Fibroblast of pulmonary artery (primary cell): Measurements from ENCODE around the gene ILF2.
"Not testable (repeated sequence)": the region's sequence is repeated elsewhere in the genome, so short reads cannot be mapped to it uniquely, and the experiment has no call there.

Experiments used
- DNase-seq: peaks from one replicate; pipeline ENCODE4 v3.0.0-alpha.2; 2010; ENCODE audit warnings: low read depth
- H3K4me3 ChIP-seq: replicated peaks from 2 replicates; pipeline ENCODE4 v1.5.1; 2011; ENCODE audit warnings: low read depth, mild to moderate bottlenecking, control low read depth, low read length, moderate library complexity
- TF ChIP-seq, protein P1 (sequence below): IDR thresholded peaks from 2 replicates; pipeline ENCODE4 v1.5.1; 2011; ENCODE audit warnings: mild to moderate bottlenecking, control low read depth, low read length, inconsistent platforms; ENCODE audit errors: missing control alignments

Gene ILF2

GRCh38 chr1:153679337-153680119 is 8.7 kb upstream of the ILF2 start:
- peak overlapping the region; percentile 67 for H3K4me3 ChIP-seq
- TF ChIP-seq, protein P1, sequence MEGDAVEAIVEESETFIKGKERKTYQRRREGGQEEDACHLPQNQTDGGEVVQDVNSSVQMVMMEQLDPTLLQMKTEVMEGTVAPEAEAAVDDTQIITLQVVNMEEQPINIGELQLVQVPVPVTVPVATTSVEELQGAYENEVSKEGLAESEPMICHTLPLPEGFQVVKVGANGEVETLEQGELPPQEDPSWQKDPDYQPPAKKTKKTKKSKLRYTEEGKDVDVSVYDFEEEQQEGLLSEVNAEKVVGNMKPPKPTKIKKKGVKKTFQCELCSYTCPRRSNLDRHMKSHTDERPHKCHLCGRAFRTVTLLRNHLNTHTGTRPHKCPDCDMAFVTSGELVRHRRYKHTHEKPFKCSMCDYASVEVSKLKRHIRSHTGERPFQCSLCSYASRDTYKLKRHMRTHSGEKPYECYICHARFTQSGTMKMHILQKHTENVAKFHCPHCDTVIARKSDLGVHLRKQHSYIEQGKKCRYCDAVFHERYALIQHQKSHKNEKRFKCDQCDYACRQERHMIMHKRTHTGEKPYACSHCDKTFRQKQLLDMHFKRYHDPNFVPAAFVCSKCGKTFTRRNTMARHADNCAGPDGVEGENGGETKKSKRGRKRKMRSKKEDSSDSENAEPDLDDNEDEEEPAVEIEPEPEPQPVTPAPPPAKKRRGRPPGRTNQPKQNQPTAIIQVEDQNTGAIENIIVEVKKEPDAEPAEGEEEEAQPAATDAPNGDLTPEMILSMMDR: peak; percentile 3
- peak; percentile 22 for DNase-seq

- TF ChIP-seq, protein P1: no peak
- DNase-seq: peak; percentile 77
- peak within 1 kb of the TSS; percentile 67 for H3K4me3 ChIP-seq
These were observed 7.9 kb upstream of the ILF2 start, which contains the start of gene NPR1 for GRCh38 chr1:153678519-153679336. TSS of gene NPR1 (plus strand) at chr1:153678688. CDS start at chr1:153679109, 421 bp downstream.

DNA sequence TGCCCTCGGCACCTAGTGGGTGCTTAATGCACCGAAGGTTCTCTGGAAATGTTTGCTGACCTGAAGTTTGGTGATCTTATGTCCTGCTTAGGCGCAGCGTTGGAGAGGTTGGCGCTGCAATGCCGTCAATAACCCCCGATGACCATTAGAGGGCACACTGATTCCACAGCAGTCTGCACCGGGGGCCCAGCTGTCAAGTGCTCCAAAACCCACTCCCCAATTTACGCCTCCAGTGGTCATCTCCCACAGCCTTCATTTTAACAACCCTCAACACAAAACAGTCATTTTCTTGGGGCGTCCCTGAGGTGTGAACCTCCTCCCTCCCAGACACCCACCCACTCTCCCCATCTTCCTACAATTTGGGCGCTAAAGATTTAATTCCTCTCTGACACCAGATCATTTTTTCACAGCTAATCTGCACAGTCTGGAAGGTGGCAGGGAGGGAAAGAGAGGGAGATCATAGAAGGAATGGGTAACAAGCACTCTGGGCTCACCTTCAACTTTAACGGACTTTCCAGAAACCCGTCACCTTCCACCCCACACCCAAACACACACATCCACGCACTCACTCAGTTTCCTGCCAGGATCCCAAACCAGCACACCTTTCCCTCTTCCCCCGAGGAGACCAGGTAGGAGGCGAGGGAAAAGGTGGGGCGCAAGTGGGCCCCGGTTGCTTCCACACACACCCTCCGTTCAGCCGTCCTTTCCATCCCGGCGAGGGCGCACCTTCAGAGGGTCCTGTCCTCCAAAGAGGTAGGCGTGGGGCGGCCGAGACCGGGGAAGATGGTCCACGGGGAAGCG is 7.1 kb upstream of the ILF2 start:
- peak; percentile 71 for DNase-seq
- TF ChIP-seq, protein P1: peak; percentile 96
- peak overlapping the region; percentile 67 for H3K4me3 ChIP-seq

DNA sequence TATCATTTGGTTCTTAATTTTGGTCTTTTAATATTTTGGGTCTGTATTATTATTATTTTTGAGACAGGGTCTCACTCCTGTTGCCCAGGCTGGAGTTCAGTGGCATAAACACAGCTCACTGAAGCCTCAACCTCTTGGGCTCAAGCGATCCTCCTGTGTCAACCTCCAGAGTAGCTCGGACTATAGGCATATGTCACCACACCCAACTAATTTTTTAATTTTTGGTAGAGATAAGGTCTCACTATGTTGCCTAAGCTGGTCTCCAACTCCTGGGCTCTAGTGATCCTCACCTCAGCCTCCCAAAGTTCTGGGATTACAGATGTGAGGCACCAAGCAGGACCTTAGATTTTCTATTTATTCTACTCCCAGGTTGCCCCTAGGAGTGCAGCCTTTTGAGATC is 2.7 kb upstream of the ILF2 start:
- H3K4me3 ChIP-seq: no peak overlapping the region
- no peak for DNase-seq
- TF ChIP-seq, protein P1: no peak

DNA sequence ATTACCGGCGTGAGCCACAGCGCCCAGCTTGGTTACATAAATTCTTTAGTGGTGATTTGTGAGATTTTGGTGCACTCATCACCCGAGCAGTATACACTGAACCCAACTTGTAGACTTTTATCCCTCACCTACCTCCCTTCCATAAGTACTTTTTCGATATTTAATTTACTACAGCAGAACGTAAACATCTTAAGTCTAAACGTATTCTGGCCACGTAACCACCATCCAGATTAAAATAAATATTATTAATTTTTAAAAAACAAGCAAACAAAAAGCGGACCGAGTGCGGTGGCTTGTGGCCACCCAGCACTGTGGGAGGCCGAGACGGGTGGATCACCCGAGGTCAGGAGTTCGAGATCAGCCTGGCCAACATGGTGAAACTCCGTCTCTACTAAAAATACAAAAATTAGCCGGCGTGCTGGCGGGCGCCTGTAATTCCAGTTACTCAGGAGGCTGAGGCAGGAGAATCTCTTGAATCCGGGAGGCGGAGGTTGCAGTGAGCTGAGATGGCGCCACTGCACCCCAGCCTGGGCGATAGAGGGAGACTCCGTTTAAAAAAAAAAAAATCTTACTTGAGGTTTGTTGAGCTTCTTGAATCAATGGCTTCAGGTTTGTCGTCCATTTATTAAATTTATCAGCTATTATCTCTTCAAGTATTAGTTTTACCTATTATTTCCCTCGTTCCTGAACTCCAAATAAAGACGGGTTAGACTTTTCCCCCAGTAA is 998 bp upstream of the ILF2 start:
- H3K4me3 ChIP-seq: peak overlapping the region; percentile 58
- not testable (repeated sequence) for DNase-seq

GRCh38 chr1:153670257-153670858 is 435 bp downstream of the ILF2 start:
- TF ChIP-seq, protein P1: no peak
- peak overlapping the region; percentile 95 for H3K4me3 ChIP-seq
- no peak for DNase-seq
